ENCODE data around the gene KCNIP3. TPM values are rescaled to one million over a fixed set of nuclear protein-coding genes. Genes with fewer than 3 reads are reported as not detected.

Gene KCNIP3
- total RNA-seq, 1 donor from 2014 or later, result 0.68 TPM

GRCh38 chr2:95314964-95315611 lies 17.9 kb downstream of the KCNIP3 start:
- Mint-ChIP-seq H3K27ac (ENCODE audit: unreplicated experiment) (peak overlapping the region; percentile 26), H3K4me3 (ENCODE audit: unreplicated experiment) (peak overlapping the region; percentile 42), H3K27me3 (ENCODE audit: low read depth, unreplicated experiment) (peaks cover 59% of the 10 kb centered on the region), H3K4me1 (ENCODE audit: low read depth, unreplicated experiment) (peaks cover 14% of the 10 kb centered on the region), H3K9me3 (ENCODE audit: unreplicated experiment) (no peaks in the 10 kb centered on the region), H3K36me3 (ENCODE audit: low read depth, unreplicated experiment) (no peaks in the 10 kb centered on the region)
- Histone ChIP-seq H3K27ac (ENCODE audit: low read depth, low read length) (no peak overlapping the region), H3K36me3 (ENCODE audit: insufficient read depth, low read length) (no peaks in the 10 kb centered on the region), H3K4me1 (ENCODE audit: insufficient read depth, low read length) (peaks cover 16% of the 10 kb centered on the region), H3K27me3 (ENCODE audit: insufficient read depth, low read length) (no peaks in the 10 kb centered on the region), H3K4me2 (ENCODE audit: low read length) (peak overlapping the region; percentile 52), H3K79me2 (ENCODE audit: insufficient read depth, low read length) (no peaks in the 10 kb centered on the region), H3K9ac (ENCODE audit: low read length) (no peak overlapping the region), H4K20me1 (ENCODE audit: insufficient read depth, low read length) (peaks cover 3% of the 10 kb centered on the region), H2AFZ (ENCODE audit: low read depth, low read length) (no peak overlapping the region), H3K4me3 (ENCODE audit: insufficient read depth, low read depth, low read length) (no peak overlapping the region), H3K9me3 (ENCODE audit: insufficient read depth, low read depth, low read length) (no peaks in the 10 kb centered on the region)
- no peak for DNase-seq (ENCODE audit: low read depth)
- TF ChIP-seq EZH2 (IDR thresholded peaks at IDR 0.05; ENCODE audit: insufficient read depth, low read length), result no peak
- TF ChIP-seq, protein P1, sequence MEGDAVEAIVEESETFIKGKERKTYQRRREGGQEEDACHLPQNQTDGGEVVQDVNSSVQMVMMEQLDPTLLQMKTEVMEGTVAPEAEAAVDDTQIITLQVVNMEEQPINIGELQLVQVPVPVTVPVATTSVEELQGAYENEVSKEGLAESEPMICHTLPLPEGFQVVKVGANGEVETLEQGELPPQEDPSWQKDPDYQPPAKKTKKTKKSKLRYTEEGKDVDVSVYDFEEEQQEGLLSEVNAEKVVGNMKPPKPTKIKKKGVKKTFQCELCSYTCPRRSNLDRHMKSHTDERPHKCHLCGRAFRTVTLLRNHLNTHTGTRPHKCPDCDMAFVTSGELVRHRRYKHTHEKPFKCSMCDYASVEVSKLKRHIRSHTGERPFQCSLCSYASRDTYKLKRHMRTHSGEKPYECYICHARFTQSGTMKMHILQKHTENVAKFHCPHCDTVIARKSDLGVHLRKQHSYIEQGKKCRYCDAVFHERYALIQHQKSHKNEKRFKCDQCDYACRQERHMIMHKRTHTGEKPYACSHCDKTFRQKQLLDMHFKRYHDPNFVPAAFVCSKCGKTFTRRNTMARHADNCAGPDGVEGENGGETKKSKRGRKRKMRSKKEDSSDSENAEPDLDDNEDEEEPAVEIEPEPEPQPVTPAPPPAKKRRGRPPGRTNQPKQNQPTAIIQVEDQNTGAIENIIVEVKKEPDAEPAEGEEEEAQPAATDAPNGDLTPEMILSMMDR (IDR thresholded peaks at IDR 0.05; ENCODE audit: insufficient read depth, low read depth, low read length), result peak; percentile 42
- FAIRE-seq, result no peak

- DNase-seq (ENCODE audit: low read depth), result peak; percentile 87
- TF ChIP-seq, protein P1 (IDR thresholded peaks at IDR 0.05; ENCODE audit: insufficient read depth, low read depth, low read length), result no peak
- TF ChIP-seq EZH2 (IDR thresholded peaks at IDR 0.05; ENCODE audit: insufficient read depth, low read length), result no peak
- peak; percentile 76 for FAIRE-seq
- Histone ChIP-seq H3K4me2 (ENCODE audit: low read length) (peak overlapping the region; percentile 52), H3K9me3 (ENCODE audit: insufficient read depth, low read depth, low read length) (no peaks in the 10 kb centered on the region), H3K79me2 (ENCODE audit: insufficient read depth, low read length) (no peaks in the 10 kb centered on the region), H3K9ac (ENCODE audit: low read length) (no peak overlapping the region), H3K4me3 (ENCODE audit: insufficient read depth, low read depth, low read length) (peak overlapping the region; percentile 21), H2AFZ (ENCODE audit: low read depth, low read length) (no peak overlapping the region), H4K20me1 (ENCODE audit: insufficient read depth, low read length) (peaks cover 3% of the 10 kb centered on the region), H3K36me3 (ENCODE audit: insufficient read depth, low read length) (no peaks in the 10 kb centered on the region), H3K4me1 (ENCODE audit: insufficient read depth, low read length) (peaks cover 16% of the 10 kb centered on the region), H3K27ac (ENCODE audit: low read depth, low read length) (peak overlapping the region; percentile 13), H3K27me3 (ENCODE audit: insufficient read depth, low read length) (no peaks in the 10 kb centered on the region)
- peaks cover 56% of the 10 kb centered on the region for H3K27me3 Mint-ChIP-seq (ENCODE audit: low read depth, unreplicated experiment)
- no peak overlapping the region for H3K27ac Mint-ChIP-seq (ENCODE audit: unreplicated experiment)
- H3K36me3 Mint-ChIP-seq (ENCODE audit: low read depth, unreplicated experiment), result no peaks in the 10 kb centered on the region
- H3K4me3 Mint-ChIP-seq (ENCODE audit: unreplicated experiment), result no peak overlapping the region
- H3K4me1 Mint-ChIP-seq (ENCODE audit: low read depth, unreplicated experiment), result peaks cover 14% of the 10 kb centered on the region
- H3K9me3 Mint-ChIP-seq (ENCODE audit: unreplicated experiment), result no peaks in the 10 kb centered on the region
These were observed 18.8 kb downstream of the KCNIP3 start for GRCh38 chr2:95315801-95316411.

Measured in astrocyte (in vitro differentiated cells and primary cell).